Measurements from ENCODE around the gene LMAN2. TPM values are rescaled to one million over a fixed set of nuclear protein-coding genes. Genes with fewer than 3 reads are reported as not detected.
A peak's percentile ranks its signal among the peaks of the same experiment; 100 is the strongest.

LMAN2 gene
- total and polyA plus RNA-seq, 8 donors: 73.5 to 621 (median 117) TPM

DNA sequence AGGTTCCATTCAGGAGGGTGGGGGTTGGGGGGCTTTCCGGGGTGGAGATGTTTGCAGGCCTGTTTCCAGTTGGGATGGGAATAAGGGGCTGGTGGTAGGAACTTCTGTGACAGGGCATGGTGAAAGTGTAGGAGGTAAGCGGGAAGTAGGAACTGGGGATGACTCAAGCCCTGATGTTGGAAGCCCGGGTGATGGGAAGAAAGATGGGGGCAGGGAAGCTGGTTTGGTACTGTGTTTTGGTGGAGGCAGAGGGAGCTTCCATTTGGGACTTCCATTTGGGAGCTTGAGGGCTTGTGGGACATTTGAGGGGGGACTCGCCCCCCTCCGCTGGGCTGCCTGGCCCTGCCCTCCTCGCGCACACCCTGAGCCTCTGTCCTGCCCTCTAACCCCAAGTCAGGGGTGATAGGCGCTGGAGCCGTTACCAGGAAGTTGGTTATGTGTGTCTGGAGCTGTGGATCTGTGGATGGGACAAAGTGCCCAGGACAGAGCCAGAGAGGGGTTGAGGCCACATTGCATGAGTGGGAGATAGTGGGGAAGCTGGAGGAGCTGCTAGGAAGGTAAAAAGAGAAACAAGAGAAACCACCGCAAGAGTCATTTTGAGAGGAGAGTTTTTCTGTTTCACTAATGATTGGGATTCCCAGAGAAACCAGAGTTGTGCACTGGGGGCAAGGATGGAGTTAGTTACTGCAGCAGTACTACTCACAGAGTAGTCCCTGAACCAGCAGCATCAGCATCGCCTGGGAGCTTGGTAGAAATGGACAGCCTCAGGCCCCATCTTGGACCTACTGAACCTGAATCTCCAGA is 12.9 kb upstream of the LMAN2 start:
- H3K9me3 ChIP-seq: no peaks in the 10 kb centered on the region
- H3K4me1 ChIP-seq: peaks cover 46 to 95% (median 66%) of the 10 kb centered on the region in 4 donors
- H3K36me3 ChIP-seq: peaks cover 0 to 9% (median 0%) of the 10 kb centered on the region in 4 donors
- no peaks in the 10 kb centered on the region for H3K27me3 ChIP-seq
- peak in 1 of 2 donors; percentile 6 for DNase-seq
- TF ChIP-seq POLR2AphosphoS5 (IDR thresholded peaks at IDR 0.05) (no peak), POLR2A (IDR thresholded peaks at IDR 0.05) (no peak), EP300 (IDR thresholded peaks at IDR 0.05) (no peak)
- TF ChIP-seq, protein P1, sequence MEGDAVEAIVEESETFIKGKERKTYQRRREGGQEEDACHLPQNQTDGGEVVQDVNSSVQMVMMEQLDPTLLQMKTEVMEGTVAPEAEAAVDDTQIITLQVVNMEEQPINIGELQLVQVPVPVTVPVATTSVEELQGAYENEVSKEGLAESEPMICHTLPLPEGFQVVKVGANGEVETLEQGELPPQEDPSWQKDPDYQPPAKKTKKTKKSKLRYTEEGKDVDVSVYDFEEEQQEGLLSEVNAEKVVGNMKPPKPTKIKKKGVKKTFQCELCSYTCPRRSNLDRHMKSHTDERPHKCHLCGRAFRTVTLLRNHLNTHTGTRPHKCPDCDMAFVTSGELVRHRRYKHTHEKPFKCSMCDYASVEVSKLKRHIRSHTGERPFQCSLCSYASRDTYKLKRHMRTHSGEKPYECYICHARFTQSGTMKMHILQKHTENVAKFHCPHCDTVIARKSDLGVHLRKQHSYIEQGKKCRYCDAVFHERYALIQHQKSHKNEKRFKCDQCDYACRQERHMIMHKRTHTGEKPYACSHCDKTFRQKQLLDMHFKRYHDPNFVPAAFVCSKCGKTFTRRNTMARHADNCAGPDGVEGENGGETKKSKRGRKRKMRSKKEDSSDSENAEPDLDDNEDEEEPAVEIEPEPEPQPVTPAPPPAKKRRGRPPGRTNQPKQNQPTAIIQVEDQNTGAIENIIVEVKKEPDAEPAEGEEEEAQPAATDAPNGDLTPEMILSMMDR (IDR thresholded peaks at IDR 0.05): no peak
- intact Hi-C loops (cut with DNase I; ENCODE audit: low total_unique reads): no loop called here
- H3K4me3 ChIP-seq: no peak overlapping the region
- H3K27ac ChIP-seq: no peak overlapping the region
- WGBS, 5 donors: 75 to 84% (median 78%) methylated on average over 11 of the region's 11 CpGs

DNA sequence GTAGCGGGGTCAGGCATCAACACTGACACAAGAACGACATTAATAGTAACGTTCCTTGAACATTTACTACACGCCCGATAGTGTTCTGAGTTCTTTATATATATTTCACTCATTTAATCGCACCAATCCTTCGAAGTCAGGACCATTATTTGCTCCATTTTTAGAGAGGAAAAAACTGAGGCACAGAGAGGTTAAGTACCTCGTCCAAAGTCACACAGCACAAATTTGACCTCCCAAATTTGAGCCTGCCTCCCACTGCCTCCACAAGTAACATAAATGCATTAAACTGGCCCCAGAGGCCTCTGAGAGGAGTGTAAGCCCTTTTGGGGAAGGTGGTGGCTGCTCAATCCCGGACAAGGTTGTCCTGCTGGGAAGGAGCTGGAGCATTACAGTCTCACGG is 12.1 kb upstream of the LMAN2 start:
- Histone ChIP-seq H3K27ac (peak overlapping the region in 3 of 5 donors; percentile 72 to 79 (median 76)), H3K9me3 (no peaks in the 10 kb centered on the region)
- DNase-seq: peak in 1 of 2 donors; percentile 1

DNA sequence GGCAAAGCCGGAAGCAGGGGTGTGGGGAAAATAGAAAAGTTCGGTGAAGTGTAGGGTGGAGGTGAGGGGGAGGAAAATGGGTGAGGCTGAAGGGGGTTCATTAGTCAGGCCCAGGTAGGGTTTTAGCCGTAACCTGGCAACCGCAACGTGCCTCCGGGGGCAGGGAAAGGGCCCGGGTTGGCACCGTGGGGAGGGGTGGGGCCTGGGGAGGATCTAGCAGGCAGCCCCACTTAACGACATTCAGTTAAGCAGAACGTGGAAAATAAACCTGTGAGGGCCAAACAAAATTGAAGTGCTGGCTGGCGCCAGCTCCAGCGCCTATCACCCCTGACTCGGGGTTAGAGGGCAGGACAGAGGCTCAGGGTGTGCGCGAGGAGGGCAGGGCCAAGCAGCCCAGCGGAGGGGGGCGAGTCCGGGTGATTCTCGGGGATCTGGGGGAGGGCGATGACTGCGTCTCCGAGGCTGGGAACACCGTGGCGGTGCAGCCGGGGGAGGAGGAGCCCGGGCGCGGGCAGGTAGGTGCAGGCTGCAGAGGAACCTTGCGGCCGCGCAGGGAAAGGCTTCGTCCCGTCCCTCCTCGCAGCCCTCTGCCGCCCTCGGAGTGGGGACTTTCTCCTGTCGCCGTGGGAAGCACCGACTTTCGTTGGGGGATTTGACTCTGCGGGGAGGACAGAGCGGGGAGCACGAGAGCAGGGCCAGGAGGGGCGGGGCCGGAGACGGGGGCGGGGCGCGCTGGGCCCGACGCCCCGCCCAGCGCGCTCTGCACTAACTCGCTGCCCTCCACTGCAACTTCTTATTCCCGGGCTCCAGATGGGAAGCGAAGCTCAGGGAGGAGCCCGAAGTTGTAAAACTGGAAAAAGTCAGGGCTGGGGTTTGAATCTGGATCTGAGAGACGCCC is 11.4 kb upstream of the LMAN2 start:
- H3K27ac ChIP-seq: peak overlapping the region; percentile 72 to 79 (median 74)
- intact Hi-C loops (cut with DNase I; ENCODE audit: low total_unique reads): no loop called here
- WGBS, 5 donors: 3 to 11% (median 6%) methylated on average over 31 to 59 of the region's 59 CpGs

More for the DNA sequence above, 12.1 kb upstream of the LMAN2 start:
- H3K4me3 ChIP-seq: peak overlapping the region; percentile 49 to 55 (median 52)
- TF ChIP-seq POLR2AphosphoS5 (IDR thresholded peaks at IDR 0.05) (no peak), POLR2A (IDR thresholded peaks at IDR 0.05) (no peak), EP300 (IDR thresholded peaks at IDR 0.05) (no peak)
- TF ChIP-seq, protein P1 (IDR thresholded peaks at IDR 0.05): no peak
- H3K4me1 ChIP-seq: peaks cover 46 to 97% (median 66%) of the 10 kb centered on the region in 4 donors
- H3K27me3 ChIP-seq: no peaks in the 10 kb centered on the region
- WGBS, 5 donors: 35 to 46% (median 38%) methylated on average over 10 of the region's 10 CpGs
- peaks cover 0 to 9% (median 0%) of the 10 kb centered on the region in 4 donors for H3K36me3 ChIP-seq
- intact Hi-C loops (cut with DNase I; ENCODE audit: low total_unique reads): no loop called here

More for the DNA sequence above, 11.4 kb upstream of the LMAN2 start:
- DNase-seq: peak; percentile 78 to 85
- no peaks in the 10 kb centered on the region for H3K27me3 ChIP-seq
- H3K4me1 ChIP-seq: peaks cover 44 to 97% (median 67%) of the 10 kb centered on the region in 4 donors
- peaks cover 0 to 5% (median 0%) of the 10 kb centered on the region in 4 donors for H3K36me3 ChIP-seq
- TF ChIP-seq, protein P1 (IDR thresholded peaks at IDR 0.05): no peak
- TF ChIP-seq POLR2A (IDR thresholded peaks at IDR 0.05) (no peak), EP300 (IDR thresholded peaks at IDR 0.05) (no peak), POLR2AphosphoS5 (IDR thresholded peaks at IDR 0.05) (no peak)
- no peaks in the 10 kb centered on the region for H3K9me3 ChIP-seq
- H3K4me3 ChIP-seq: peak overlapping the region; percentile 49 to 55 (median 52)
